Ishikawa (cell line): ENCODE data around the gene CDR2.

Experiments used
- CEBPB ChIP-seq: IDR thresholded peaks from 2 replicates; pipeline ENCODE4 v1.6.1; 2012
- CREB1 ChIP-seq: IDR thresholded peaks from 2 replicates; pipeline ENCODE4 v1.6.1; 2012; ENCODE audit warnings: low read depth
- EGR1 ChIP-seq: IDR thresholded peaks from 2 replicates; pipeline ENCODE4 v1.6.1; 2012
- EP300 ChIP-seq: IDR thresholded peaks from 2 replicates; pipeline ENCODE4 v1.6.1; 2012; ENCODE audit warnings: borderline replicate concordance
- FOXM1 ChIP-seq: IDR thresholded peaks from 2 replicates; pipeline ENCODE4 v1.6.1; 2012; ENCODE audit warnings: low read depth, borderline replicate concordance
- NFIC ChIP-seq: IDR thresholded peaks from 2 replicates; pipeline ENCODE4 v1.6.1; 2012
- RAD21 ChIP-seq: IDR thresholded peaks from 2 replicates; pipeline ENCODE4 v1.6.1; 2012; ENCODE audit warnings: low read depth
- REST ChIP-seq: IDR thresholded peaks from 2 replicates; pipeline ENCODE4 v1.6.1; 2012; ENCODE audit warnings: low read depth, mild to moderate bottlenecking
- TAF1 ChIP-seq: IDR thresholded peaks from 2 replicates; pipeline ENCODE4 v1.6.1; 2012; ENCODE audit warnings: low read depth, mild to moderate bottlenecking
- TCF12 ChIP-seq: IDR thresholded peaks from 2 replicates; pipeline ENCODE4 v1.6.1; 2012; ENCODE audit warnings: low read depth
- TEAD4 ChIP-seq: IDR thresholded peaks from 2 replicates; pipeline ENCODE4 v1.6.1; 2012
- ZBTB7A ChIP-seq: IDR thresholded peaks from 2 replicates; pipeline ENCODE4 v1.6.1; 2012; ENCODE audit warnings: low read depth
- TF ChIP-seq, protein P1 (sequence below): IDR thresholded peaks from 2 replicates; pipeline ENCODE4 v1.6.1; 2012
- TF ChIP-seq, protein P2 (sequence below): IDR thresholded peaks from 2 replicates; pipeline ENCODE4 v1.6.1; 2012

DNA sequence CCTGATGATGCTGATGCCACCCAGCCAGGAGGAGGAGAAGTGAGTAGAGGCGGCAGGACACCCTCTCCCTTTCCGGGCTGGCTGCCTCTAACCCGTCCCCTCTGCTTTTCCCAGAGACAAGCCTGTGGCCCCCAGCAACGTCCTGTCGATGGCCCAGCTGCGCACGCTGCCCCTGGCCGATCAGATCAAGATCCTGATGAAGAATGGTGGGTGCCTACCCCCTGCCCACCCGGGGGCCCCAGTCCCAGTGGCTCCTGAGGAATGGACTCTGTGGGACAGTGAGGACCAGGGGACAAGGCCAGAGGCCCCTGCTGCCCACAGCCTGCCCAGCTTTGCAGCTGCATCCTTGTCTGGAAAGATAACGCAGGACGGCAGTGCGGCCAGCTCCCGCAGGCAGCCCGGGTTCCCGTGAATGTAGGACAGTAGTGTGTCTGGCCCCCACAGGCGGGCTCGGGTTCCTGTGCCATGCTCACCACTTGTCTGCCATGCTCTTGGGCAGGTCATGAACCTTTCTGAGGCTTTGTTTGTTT, 57.4 kb downstream of the CDR2 start:
- TF ChIP-seq EP300 (no peak), RAD21 (no peak), NFIC (no peak), ZBTB7A (no peak), REST (no peak), CEBPB (no peak), CREB1 (no peak), TAF1 (no peak), TCF12 (no peak), EGR1 (no peak), TEAD4 (no peak), FOXM1 (no peak)
- TF ChIP-seq, protein P1, sequence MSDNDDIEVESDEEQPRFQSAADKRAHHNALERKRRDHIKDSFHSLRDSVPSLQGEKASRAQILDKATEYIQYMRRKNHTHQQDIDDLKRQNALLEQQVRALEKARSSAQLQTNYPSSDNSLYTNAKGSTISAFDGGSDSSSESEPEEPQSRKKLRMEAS = no peak
- TF ChIP-seq, protein P2, sequence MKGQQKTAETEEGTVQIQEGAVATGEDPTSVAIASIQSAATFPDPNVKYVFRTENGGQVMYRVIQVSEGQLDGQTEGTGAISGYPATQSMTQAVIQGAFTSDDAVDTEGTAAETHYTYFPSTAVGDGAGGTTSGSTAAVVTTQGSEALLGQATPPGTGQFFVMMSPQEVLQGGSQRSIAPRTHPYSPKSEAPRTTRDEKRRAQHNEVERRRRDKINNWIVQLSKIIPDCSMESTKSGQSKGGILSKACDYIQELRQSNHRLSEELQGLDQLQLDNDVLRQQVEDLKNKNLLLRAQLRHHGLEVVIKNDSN = no peak
